ENCODE results near the gene GBGT1.

Gene GBGT1

DNA sequence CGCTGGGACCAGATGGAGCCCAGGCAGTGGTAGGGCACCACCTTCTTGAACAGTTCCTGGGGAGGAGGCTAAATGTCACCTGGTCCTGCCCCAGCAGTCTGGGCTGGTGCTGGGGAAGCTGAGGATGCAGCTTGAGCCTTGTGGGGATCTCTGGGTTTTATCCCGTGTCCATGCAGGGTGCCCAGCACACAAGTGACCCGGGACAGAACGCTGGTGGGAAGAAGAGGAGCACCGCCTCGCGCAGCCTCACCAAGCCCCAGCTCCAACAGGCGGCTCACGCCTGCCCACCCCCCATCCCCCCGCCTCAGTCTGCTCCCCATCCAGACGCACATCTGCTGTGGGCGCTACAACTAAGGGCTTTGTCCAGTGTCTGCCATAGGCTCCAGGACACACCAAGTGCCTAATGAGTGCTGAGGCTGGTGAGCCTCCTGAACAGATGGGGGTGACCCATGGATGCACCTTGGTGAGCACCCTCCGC is 56.4 kb downstream of the GBGT1 start:
- Histone ChIP-seq H3K36me3 (replicated peaks; ENCODE audit: low read depth, low read length) (peaks cover 8% of the 10 kb centered on the region), H3K27me3 (ENCODE audit: low read depth, low read length) (no peaks in the 10 kb centered on the region), H3K4me3 (ENCODE audit: low read length) (no peak overlapping the region), H3K27ac (ENCODE audit: low read length) (no peak overlapping the region), H3K9ac (ENCODE audit: low read length) (no peak overlapping the region), H3K79me2 (ENCODE audit: low read length) (no peaks in the 10 kb centered on the region), H2AFZ (ENCODE audit: low read depth, low read length) (no peak overlapping the region), H4K20me1 (ENCODE audit: insufficient read depth, low read length) (no peaks in the 10 kb centered on the region; the same call in 1 of the 2 replicates), H3K9me3 (ENCODE audit: insufficient read depth, low read length) (no peaks in the 10 kb centered on the region), H3K4me2 (ENCODE audit: low read length) (no peak overlapping the region), H3K4me1 (ENCODE audit: low read length) (peaks cover under 1% of the 10 kb centered on the region; the same call in 1 of the 2 replicates)
- no peak for TF ChIP-seq EZH2phosphoT487 (IDR thresholded peaks at IDR 0.05; ENCODE audit: low read depth)
- TF ChIP-seq, protein P1, sequence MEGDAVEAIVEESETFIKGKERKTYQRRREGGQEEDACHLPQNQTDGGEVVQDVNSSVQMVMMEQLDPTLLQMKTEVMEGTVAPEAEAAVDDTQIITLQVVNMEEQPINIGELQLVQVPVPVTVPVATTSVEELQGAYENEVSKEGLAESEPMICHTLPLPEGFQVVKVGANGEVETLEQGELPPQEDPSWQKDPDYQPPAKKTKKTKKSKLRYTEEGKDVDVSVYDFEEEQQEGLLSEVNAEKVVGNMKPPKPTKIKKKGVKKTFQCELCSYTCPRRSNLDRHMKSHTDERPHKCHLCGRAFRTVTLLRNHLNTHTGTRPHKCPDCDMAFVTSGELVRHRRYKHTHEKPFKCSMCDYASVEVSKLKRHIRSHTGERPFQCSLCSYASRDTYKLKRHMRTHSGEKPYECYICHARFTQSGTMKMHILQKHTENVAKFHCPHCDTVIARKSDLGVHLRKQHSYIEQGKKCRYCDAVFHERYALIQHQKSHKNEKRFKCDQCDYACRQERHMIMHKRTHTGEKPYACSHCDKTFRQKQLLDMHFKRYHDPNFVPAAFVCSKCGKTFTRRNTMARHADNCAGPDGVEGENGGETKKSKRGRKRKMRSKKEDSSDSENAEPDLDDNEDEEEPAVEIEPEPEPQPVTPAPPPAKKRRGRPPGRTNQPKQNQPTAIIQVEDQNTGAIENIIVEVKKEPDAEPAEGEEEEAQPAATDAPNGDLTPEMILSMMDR (IDR thresholded peaks at IDR 0.05; ENCODE audit: low read depth, low read length): no peak

DNA sequence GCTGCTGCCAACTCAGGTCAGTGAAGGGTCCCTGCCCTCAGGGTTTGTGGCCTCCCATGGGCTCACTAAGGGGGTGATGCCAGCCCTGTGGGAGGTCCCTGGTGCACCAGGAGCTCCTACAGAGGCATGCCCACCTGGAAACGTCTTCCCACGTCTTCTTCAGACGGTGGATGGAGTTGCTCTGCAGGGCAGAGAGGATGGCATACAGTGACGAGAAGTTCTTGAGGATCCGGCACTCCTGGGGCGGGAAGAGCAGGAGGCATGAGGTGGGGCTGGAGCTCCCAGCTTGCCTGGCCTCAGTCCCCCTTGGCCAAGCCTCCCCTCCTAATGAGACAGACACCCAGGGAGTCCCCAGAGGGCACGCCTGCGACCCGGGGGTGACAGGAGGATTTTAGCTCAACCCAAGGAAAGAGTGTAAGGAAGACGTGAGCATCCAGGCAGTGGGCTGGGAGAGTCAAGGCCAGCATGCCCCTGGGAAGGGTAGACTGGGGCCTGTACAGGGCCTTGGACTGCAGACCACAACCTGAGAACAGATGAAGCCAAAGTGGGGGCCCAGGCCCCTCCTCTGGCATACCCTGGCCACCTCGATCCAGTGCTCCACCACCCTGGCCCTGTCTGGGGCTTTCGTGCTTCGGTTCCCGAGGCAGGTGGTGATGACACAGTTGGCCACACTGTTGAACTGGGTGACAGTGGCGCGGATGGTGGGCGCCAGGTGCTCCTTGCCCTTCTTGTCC is 57.0 kb downstream of the GBGT1 start:
- Histone ChIP-seq H3K79me2 (ENCODE audit: low read length) (no peaks in the 10 kb centered on the region), H3K9ac (ENCODE audit: low read length) (no peak overlapping the region), H3K27me3 (ENCODE audit: low read depth, low read length) (no peaks in the 10 kb centered on the region), H2AFZ (ENCODE audit: low read depth, low read length) (no peak overlapping the region), H3K27ac (ENCODE audit: low read length) (no peak overlapping the region), H3K9me3 (ENCODE audit: insufficient read depth, low read length) (no peaks in the 10 kb centered on the region), H3K36me3 (replicated peaks; ENCODE audit: low read depth, low read length) (peaks cover 10% of the 10 kb centered on the region), H3K4me2 (ENCODE audit: low read length) (no peak overlapping the region), H3K4me3 (ENCODE audit: low read length) (no peak overlapping the region), H4K20me1 (ENCODE audit: insufficient read depth, low read length) (no peaks in the 10 kb centered on the region; the same call in 1 of the 2 replicates), H3K4me1 (ENCODE audit: low read length) (no peaks in the 10 kb centered on the region)
- TF ChIP-seq, protein P1 (IDR thresholded peaks at IDR 0.05; ENCODE audit: low read depth, low read length): no peak
- TF ChIP-seq EZH2phosphoT487 (IDR thresholded peaks at IDR 0.05; ENCODE audit: low read depth): no peak

DNA sequence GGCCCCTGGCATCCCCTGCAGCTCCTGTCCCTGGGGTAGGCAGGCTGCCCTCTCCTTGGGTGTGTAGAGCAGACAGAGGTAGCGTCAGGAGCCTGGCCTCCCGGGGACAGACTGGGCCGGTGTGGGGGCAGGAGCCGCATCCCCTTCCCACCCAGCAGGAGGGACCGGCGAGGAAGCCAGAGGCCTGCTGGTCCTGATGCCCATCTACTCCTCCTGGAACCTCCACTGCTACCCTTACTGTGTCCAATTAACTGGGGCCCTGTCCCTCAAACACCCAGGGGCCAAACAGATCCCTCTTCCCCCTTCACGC is 58.3 kb downstream of the GBGT1 start:
- Histone ChIP-seq H3K4me2 (ENCODE audit: low read length) (no peak overlapping the region), H4K20me1 (ENCODE audit: insufficient read depth, low read length) (no peaks in the 10 kb centered on the region; the same call in 1 of the 2 replicates), H3K27me3 (ENCODE audit: low read depth, low read length) (no peaks in the 10 kb centered on the region), H3K27ac (ENCODE audit: low read length) (no peak overlapping the region), H3K79me2 (ENCODE audit: low read length) (no peaks in the 10 kb centered on the region), H3K4me1 (ENCODE audit: low read length) (no peaks in the 10 kb centered on the region), H3K9ac (ENCODE audit: low read length) (no peak overlapping the region), H3K36me3 (replicated peaks; ENCODE audit: low read depth, low read length) (peaks cover 17% of the 10 kb centered on the region), H3K9me3 (ENCODE audit: insufficient read depth, low read length) (no peaks in the 10 kb centered on the region), H3K4me3 (ENCODE audit: low read length) (no peak overlapping the region), H2AFZ (ENCODE audit: low read depth, low read length) (no peak overlapping the region)
- TF ChIP-seq, protein P1 (IDR thresholded peaks at IDR 0.05; ENCODE audit: low read depth, low read length): no peak

DNA sequence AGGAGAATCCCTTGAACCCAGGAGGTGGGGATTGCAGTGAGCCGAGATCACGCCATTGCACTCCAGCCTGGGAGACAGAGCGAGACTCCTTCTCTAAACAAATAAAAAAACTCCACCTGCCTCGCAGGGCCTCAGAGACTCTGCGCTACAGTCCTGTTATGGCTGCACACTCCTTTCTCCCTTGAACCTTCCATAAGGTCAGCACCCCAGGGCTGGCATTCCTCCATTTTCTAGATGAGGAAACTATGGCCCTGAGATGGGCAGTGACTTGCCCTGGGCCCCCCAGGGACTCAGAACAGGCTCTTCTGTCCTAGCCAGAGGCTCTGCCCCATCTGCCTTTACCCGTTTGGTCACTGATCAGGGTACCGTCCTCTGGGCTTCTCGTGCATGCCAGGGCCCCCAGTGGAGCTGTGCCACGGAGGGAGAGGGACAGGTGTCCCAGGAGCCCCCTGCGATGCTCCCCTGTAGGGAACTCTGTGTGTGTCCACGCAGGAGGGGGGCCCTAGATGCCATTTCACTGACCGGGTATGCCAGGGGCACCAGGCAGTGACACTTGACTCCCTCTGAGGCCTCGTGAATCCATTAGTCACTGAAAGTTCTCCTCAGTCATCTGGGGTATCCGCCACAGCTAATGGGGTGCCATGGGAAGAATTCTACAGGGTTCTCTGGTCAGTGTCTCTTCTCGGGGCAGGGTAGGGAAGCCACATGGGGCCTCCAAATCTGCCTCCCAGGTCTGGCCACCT is 58.8 kb downstream of the GBGT1 start:
- Histone ChIP-seq H3K4me2 (ENCODE audit: low read length) (no peak overlapping the region), H3K27ac (ENCODE audit: low read length) (no peak overlapping the region), H4K20me1 (ENCODE audit: insufficient read depth, low read length) (no peaks in the 10 kb centered on the region; the same call in 1 of the 2 replicates), H3K4me1 (ENCODE audit: low read length) (no peaks in the 10 kb centered on the region), H3K36me3 (replicated peaks; ENCODE audit: low read depth, low read length) (peaks cover 22% of the 10 kb centered on the region), H3K79me2 (ENCODE audit: low read length) (no peaks in the 10 kb centered on the region), H2AFZ (ENCODE audit: low read depth, low read length) (no peak overlapping the region), H3K9me3 (ENCODE audit: insufficient read depth, low read length) (no peaks in the 10 kb centered on the region), H3K27me3 (ENCODE audit: low read depth, low read length) (no peaks in the 10 kb centered on the region), H3K4me3 (ENCODE audit: low read length) (no peak overlapping the region), H3K9ac (ENCODE audit: low read length) (no peak overlapping the region)
- no peak for TF ChIP-seq EZH2phosphoT487 (IDR thresholded peaks at IDR 0.05; ENCODE audit: low read depth)
- TF ChIP-seq, protein P1 (IDR thresholded peaks at IDR 0.05; ENCODE audit: low read depth, low read length): no peak
